Middle frontal gyrus (tissue), 1 donor: ENCODE results near the gene CLASP1.
"Not testable (repeated sequence)": the region's sequence is repeated elsewhere in the genome, so short reads cannot be mapped to it uniquely, and the experiment has no call there.

ENCODE experiments used
- DNase-seq: peaks from one replicate; pipeline ENCODE4 v3.0.0-alpha.2; 2015; ENCODE audit warnings: low spot score; ENCODE audit errors: extremely low spot score

Gene CLASP1

DNA sequence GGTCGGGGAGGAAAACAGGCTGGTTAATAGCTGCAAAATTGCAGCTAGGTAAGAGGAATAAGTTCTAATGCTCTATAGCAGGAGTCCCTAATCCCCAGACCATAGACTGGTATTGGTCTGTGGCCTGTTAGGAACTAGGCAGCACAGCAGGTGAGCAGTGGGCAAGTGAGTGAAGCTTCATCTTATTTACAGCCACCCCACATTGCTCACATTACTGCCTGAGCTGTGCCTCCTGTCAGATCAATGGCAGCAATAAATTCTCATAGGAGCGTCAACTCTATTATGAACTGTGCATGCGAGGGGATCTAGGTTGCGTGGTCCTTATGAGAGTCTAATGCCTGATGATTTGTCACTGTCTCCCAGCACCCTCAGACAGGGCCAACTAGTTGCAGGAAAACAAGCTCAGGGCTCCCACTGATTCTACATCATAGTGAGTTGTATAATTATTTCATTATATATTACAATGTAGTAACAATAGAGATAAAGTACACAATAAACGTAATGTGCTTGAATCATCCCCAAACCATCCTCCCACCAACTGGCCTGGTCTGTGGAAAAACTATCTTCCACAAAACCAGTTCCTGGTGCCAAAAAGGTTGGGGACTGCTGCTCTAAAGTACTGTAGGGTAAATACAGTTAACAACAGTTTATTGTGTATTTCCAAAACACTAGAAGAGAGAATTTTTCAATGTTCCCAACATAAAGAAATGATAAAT is 272.6 kb downstream of the CLASP1 start:
- DNase-seq: no peak

DNA sequence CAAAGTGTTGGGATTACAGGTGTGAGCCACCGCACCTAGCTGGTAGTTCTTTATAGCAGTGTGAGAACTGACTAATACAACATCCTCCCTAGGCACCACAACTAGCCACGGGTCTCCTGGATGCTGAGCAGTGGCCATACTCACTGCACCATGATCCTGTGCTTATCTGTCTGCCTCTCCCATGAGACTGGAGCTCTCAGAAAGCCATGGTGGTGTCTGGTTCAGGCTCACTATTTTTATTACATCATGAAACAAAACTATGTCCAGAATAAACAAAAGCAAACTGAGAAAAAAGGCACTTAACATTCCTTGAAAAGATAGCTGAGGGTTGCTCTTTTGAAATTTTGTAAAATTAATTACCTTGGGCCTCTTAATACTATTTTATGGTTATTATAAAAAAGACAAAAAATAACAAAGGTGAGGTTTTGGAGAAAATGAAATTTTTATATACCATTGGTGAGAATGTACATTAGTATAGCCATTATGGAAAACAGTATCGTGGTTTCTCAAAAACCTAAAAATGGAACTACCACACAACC is 273.6 kb downstream of the CLASP1 start:
- DNase-seq: no peak

DNA sequence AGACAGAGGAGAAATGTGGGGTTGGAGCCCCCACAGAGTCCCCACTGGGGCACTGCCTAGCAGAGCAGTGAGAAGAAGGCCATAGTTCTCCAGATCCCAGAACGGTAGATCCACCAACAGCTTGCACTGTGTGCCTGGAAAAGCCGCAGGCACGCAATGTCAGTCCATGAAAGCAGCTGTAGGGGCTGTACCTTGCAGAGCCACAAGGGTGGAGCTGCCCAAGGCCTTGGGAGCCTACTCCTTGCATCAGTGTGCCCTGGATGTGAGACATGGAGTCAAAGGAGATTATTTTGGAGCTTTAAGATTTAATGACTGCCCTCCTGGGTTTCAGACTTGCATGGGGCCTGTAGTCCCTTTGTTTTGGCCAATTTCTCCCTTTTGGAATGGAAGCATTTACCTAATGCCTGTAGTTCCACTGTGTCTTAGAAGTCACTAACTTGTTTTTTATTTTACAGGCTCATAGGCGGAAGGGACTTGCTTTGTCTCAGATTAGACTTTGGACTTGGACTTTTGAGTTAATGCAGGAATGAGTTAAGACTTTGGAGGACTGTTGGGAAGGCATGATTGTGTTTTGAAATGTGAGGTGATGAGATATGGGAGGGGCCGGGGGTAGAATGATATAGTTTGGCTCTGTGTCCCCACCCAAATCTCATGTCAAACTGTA is 274.7 kb downstream of the CLASP1 start:
- DNase-seq: not testable (repeated sequence)

- no peak for DNase-seq
Measured at GRCh38 chr2:121372721-121373353, 276.4 kb downstream of the CLASP1 start.

GRCh38 chr2:121372082-121372481 is 277.2 kb downstream of the CLASP1 start:
- no peak for DNase-seq

DNA sequence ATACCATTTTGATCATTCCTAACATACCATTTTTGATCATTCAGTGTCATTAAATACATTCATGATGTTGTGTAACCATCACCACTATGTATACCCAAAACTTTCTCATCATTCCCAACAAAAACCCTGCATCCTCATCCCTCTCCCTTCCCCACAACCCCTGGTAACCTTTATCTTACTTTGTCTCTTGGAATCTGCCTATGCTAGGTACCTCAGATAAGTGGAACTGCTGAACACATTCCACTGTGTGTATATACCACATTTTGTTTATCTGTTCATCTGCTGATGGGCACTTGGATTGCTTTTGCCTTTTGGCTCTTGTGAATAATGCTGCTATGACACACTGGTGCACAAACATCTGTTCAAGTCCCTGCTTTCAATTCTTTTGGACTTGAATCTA is 280.4 kb downstream of the CLASP1 start:
- DNase-seq: no peak

DNA sequence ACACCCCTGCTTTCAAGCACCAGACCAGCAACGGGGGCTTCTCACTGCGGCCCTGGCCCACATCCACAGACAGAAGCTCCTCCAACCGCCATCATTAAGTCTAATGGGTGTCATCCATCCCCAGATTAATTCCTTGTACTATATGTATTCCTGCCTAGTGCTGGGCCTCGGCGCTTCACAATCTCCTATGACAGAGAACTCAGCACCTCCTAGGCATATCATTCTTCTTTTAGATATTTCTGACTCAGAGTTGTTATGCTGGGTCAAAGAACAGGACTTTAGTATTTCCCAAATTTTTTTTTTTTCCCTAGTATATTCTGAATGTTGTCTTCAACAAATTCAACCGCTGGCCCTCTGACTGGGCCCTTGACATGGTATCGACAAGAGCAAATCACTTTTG is 281.1 kb downstream of the CLASP1 start:
- no peak for DNase-seq

- DNase-seq: no peak
Measured at GRCh38 chr2:121367246-121367900, 281.9 kb downstream of the CLASP1 start.

GRCh38 chr2:121366040-121366439 is 283.2 kb downstream of the CLASP1 start:
- no peak for DNase-seq

GRCh38 chr2:121365061-121365460 is 284.2 kb downstream of the CLASP1 start:
- no peak for DNase-seq

DNA sequence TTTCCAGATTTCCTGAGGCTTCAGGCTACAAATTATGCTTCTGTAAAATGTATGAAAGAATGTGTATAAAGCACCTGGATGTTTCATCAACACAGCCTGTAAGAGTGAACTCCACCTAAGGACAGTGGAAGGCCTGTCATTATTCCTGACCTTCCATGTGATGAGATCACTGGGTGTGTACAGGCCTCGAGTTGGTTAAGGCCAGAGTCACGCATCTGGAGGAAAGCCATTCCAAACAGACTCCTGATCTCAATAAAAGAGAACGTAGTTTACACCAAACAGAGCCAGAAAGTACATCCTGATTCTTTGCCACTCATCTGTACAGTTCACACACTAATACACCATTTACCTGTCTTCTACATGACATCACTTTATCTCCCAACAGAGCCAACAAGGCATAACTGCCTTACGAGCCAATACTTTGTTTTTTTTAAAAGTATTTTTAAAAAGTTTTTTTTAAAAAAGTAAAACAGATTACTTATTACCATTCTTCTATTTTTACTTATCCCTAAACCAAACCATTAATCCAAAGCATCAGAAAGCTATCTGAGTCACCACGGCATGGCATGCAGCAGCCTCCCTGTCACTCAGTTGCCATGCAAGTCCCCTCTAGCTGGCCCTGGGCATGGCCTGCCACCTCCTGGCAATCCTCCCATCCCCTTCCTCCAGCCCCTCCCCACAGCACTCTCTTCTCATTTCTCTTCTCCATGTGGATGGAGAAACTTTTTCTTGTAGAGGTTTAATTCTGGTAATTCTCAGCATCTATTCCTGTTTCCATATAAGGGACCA is 285.4 kb downstream of the CLASP1 start:
- DNase-seq: no peak

GRCh38 chr2:121362774-121363173 is 286.5 kb downstream of the CLASP1 start:
- no peak for DNase-seq

GRCh38 chr2:121362226-121362625 is 287.0 kb downstream of the CLASP1 start:
- no peak for DNase-seq

DNA sequence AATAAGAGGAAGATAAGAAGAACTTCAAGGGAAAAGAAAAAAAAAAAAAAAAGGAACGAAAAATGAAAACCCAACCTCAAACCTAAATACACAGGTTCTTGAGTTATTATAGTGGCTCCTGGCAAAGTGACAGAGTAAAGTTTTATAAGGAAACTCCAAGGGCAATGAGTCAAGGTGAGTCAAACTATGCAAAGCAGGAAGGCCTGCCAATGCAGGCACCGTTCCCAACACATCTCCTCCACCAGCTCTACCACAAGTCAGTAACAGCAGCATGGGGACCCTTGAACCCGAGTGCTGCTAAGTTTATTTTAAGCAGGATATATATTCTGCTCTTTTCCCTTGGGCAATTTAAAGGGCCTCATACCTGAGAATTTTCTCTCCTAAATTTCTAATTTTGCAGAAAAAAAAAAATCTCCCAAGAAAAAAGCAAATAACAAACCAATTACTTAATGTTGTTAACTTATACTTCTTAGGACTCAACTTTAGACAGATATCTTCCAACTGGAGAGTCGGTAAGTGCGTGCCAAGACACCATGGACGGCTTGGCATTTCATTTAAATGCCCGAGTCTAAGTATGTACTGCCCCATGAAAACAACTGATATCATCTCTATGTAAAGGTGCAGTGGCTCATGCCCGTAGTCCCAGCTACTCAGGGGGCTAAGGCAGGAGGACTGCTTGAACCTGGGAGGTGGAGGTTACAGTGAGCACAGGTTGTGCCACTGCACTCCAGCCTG is 288.5 kb downstream of the CLASP1 start:
- DNase-seq: no peak

GRCh38 chr2:121359716-121360565 is 289.3 kb downstream of the CLASP1 start:
- no peak for DNase-seq

- no peak for DNase-seq
Measured at GRCh38 chr2:121359170-121359569, 290.1 kb downstream of the CLASP1 start.

GRCh38 chr2:121358291-121358690 is 291.0 kb downstream of the CLASP1 start:
- DNase-seq: no peak

GRCh38 chr2:121356058-121356640 is 293.1 kb downstream of the CLASP1 start:
- DNase-seq: peak; percentile 72

- DNase-seq: no peak
Measured at GRCh38 chr2:121355488-121355887, 293.8 kb downstream of the CLASP1 start.
